IMR-90 (cell line): ENCODE measurements around the gene JSRP1. TPM values are rescaled to one million over a fixed set of nuclear protein-coding genes. Genes with fewer than 3 reads are reported as not detected.

Experiments used
- ATAC-seq: fragments of 200-7000 bp; cut with Tn5 transposase; 2 replicates; pipeline ENCODE4 v1.9.1; 2020; ENCODE audit warnings: low read depth, mild to moderate bottlenecking, moderate library complexity
- BruUV-seq: library from RNA; stranded (reverse); fragments of 400-500 nt; replicated peaks from 2 replicates; lab custom pipeline; 2021; lab: Mats Ljungman, UMichigan
- CTCF ChIA-PET: fragments of 300-600 bp; formaldehyde crosslinking; extraction: SDS; loops from one replicate; lab custom pipeline; 2021; ENCODE audit warnings: antibody characterized with exemption; lab: Yijun Ruan, JAX
- POLR2A ChIA-PET: fragments of 300-600 bp; sonication (Branson Sonifier 250); formaldehyde crosslinking; loops from one replicate; lab custom pipeline; 2022; ENCODE audit warnings: antibody characterized with exemption; ENCODE audit not compliant: unreplicated experiment; lab: Charles Lee
- DNase-seq: peaks from one replicate; pipeline ENCODE4 v3.0.0; 2013
- H2AFZ ChIP-seq: replicated peaks from 2 replicates; pipeline ENCODE3; 2013; ENCODE audit warnings: low read length, mild to moderate bottlenecking; ENCODE audit not compliant: poor library complexity
- H2AK5ac ChIP-seq: 2 replicates; pipeline ENCODE4 v1.6.1; 2013; ENCODE audit warnings: low read depth, low read length, inconsistent platforms
- H2AK9ac ChIP-seq: replicated peaks from 2 replicates; pipeline ENCODE3; 2013; ENCODE audit warnings: mild to moderate bottlenecking, low read depth, low read length, moderate library complexity; ENCODE audit not compliant: poor library complexity
- H2BK120ac ChIP-seq: 2 replicates; pipeline ENCODE4 v1.6.1; 2013; ENCODE audit warnings: low read depth, low read length, inconsistent platforms
- H2BK15ac ChIP-seq: 3 replicates; pipeline ENCODE4 v1.6.1; 2013; ENCODE audit warnings: low read depth, low read length, inconsistent platforms
- H2BK20ac ChIP-seq: 2 replicates; pipeline ENCODE4 v1.6.1; 2013; ENCODE audit warnings: low read depth, mild to moderate bottlenecking, inconsistent platforms, low read length, moderate library complexity
- H2BK5ac ChIP-seq: 2 replicates; pipeline ENCODE4 v1.6.1; 2013; ENCODE audit warnings: mild to moderate bottlenecking, low read depth, low read length, inconsistent platforms; ENCODE audit not compliant: poor library complexity, severe bottlenecking
- H3K14ac ChIP-seq: replicated peaks from 2 replicates; pipeline ENCODE4 v1.6.1; 2013; ENCODE audit warnings: low read depth, low read length, inconsistent platforms
- H3K18ac ChIP-seq: 2 replicates; pipeline ENCODE4 v1.6.1; 2013; ENCODE audit warnings: low read depth, low read length, control low read depth
- H3K23ac ChIP-seq: 2 replicates; pipeline ENCODE4 v1.6.1; 2013; ENCODE audit warnings: low read depth, low read length, inconsistent platforms
- H3K27ac ChIP-seq: 2 replicates; pipeline ENCODE4 v1.5.1; 2013; ENCODE audit warnings: mild to moderate bottlenecking, control low read depth, low read length; ENCODE audit not compliant: insufficient read depth
- H3K27me3 ChIP-seq: 2 replicates; pipeline ENCODE4 v1.6.1; 2013; ENCODE audit warnings: low read length; ENCODE audit not compliant: control insufficient read depth, insufficient read depth
- H3K36me3 ChIP-seq: 2 replicates; pipeline ENCODE4 v1.6.1; 2013; ENCODE audit warnings: low read length, mixed read lengths; ENCODE audit not compliant: control insufficient read depth, insufficient read depth
- H3K4ac ChIP-seq: 2 replicates; pipeline ENCODE4 v1.6.1; 2013; ENCODE audit warnings: low read depth, low read length, inconsistent platforms
- H3K4me1 ChIP-seq: 2 replicates; pipeline ENCODE4 v1.6.1; 2013; ENCODE audit warnings: low read length, mixed read lengths; ENCODE audit not compliant: control insufficient read depth, insufficient read depth
- H3K4me2 ChIP-seq: 2 replicates; pipeline ENCODE4 v1.6.1; 2013; ENCODE audit warnings: low read depth, mild to moderate bottlenecking, control low read depth, low read length, moderate library complexity
- H3K4me3 ChIP-seq: 2 replicates; pipeline ENCODE4 v1.5.1; 2013; ENCODE audit warnings: low read depth, mild to moderate bottlenecking, control low read depth, low read length, moderate library complexity; ENCODE audit not compliant: insufficient read depth
- H3K56ac ChIP-seq: 2 replicates; pipeline ENCODE4 v1.6.1; 2013; ENCODE audit warnings: low read length, inconsistent platforms; ENCODE audit not compliant: insufficient read depth; ENCODE audit errors: extremely low read depth
- H3K79me1 ChIP-seq, 2 experiments: 2 replicates each; pipeline ENCODE4 v1.6.1; 2013; ENCODE audit warnings: low read length in 2 of 2, inconsistent platforms in 1 of 2, low read depth in 1 of 2
- H3K9ac ChIP-seq: 2 replicates; pipeline ENCODE4 v1.6.1; 2013; ENCODE audit warnings: low read depth, low read length, control low read depth
- H3K9me1 ChIP-seq: 2 replicates; pipeline ENCODE4 v1.6.1; 2013; ENCODE audit warnings: low read length, inconsistent platforms; ENCODE audit not compliant: insufficient read depth
- H3K9me3 ChIP-seq: 2 replicates; pipeline ENCODE4 v1.6.1; 2013; ENCODE audit warnings: low read length; ENCODE audit not compliant: control insufficient read depth, insufficient read depth
- H4K20me1 ChIP-seq: 2 replicates; pipeline ENCODE4 v1.6.1; 2013; ENCODE audit warnings: low read length, inconsistent platforms; ENCODE audit not compliant: insufficient read depth
- H4K5ac ChIP-seq: 2 replicates; pipeline ENCODE4 v1.6.1; 2013; ENCODE audit warnings: mild to moderate bottlenecking, low read depth, low read length, control low read depth
- H4K8ac ChIP-seq, 2 experiments: 2 replicates each; pipeline ENCODE4 v1.6.1; 2013; ENCODE audit warnings: low read depth in 2 of 2, low read length in 2 of 2, control low read depth in 1 of 2, inconsistent platforms in 1 of 2
- H4K91ac ChIP-seq: 2 replicates; pipeline ENCODE4 v1.6.1; 2013; ENCODE audit warnings: low read depth, low read length, inconsistent platforms; ENCODE audit not compliant: insufficient read depth
- BHLHE40 ChIP-seq: fragments of 150-350 bp; IDR thresholded peaks from 2 replicates; pipeline ENCODE4 v1.6.1; 2016; ENCODE audit warnings: mild to moderate bottlenecking, low read depth, low read length
- CEBPB ChIP-seq: IDR thresholded peaks from 2 replicates; pipeline ENCODE4 v1.6.1; 2012; ENCODE audit warnings: low read depth, low read length, improper control_type of control experiment
- CHD1 ChIP-seq: IDR thresholded peaks from 2 replicates; pipeline ENCODE4 v1.6.1; 2012; ENCODE audit warnings: low read depth, low read length, improper control_type of control experiment
- CTCF ChIP-seq: conservative IDR thresholded peaks from 2 replicates; pipeline ENCODE4 v1.5.1; 2012; ENCODE audit warnings: mild to moderate bottlenecking, low read depth, low read length, improper control_type of control experiment
- ELK1 ChIP-seq: fragments of 150-350 bp; IDR thresholded peaks from 2 replicates; pipeline ENCODE4 v1.6.1; 2016; ENCODE audit warnings: low read depth, mild to moderate bottlenecking, low read length, moderate library complexity, borderline replicate concordance
- FOS ChIP-seq: fragments of 150-350 bp; IDR thresholded peaks from 2 replicates; pipeline ENCODE4 v1.6.1; 2016; ENCODE audit warnings: low read depth, low read length
- MAFK ChIP-seq: IDR thresholded peaks from 2 replicates; pipeline ENCODE4 v1.6.1; 2012; ENCODE audit warnings: low read depth, low read length, improper control_type of control experiment
- MAZ ChIP-seq: IDR thresholded peaks from 2 replicates; pipeline ENCODE4 v1.6.1; 2012; ENCODE audit warnings: low read depth, mild to moderate bottlenecking, low read length, improper control_type of control experiment, moderate library complexity, borderline replicate concordance
- MXI1 ChIP-seq: IDR thresholded peaks from 2 replicates; pipeline ENCODE4 v1.6.1; 2012; ENCODE audit warnings: low read depth, mild to moderate bottlenecking, low read length, moderate library complexity, borderline replicate concordance
- NFE2L2 ChIP-seq: fragments of 150-350 bp; IDR thresholded peaks from 2 replicates; pipeline ENCODE4 v1.6.1; 2016; ENCODE audit warnings: low read depth, mild to moderate bottlenecking, low read length
- POLR2A ChIP-seq: IDR thresholded peaks from 2 replicates; pipeline ENCODE4 v1.6.1; 2012; ENCODE audit warnings: mild to moderate bottlenecking, low read depth, low read length
- RAD21 ChIP-seq: IDR thresholded peaks from 2 replicates; pipeline ENCODE4 v1.6.1; 2012; ENCODE audit warnings: low read length, improper control_type of control experiment
- RCOR1 ChIP-seq: IDR thresholded peaks from 2 replicates; pipeline ENCODE4 v1.6.1; 2012; ENCODE audit warnings: mild to moderate bottlenecking, low read length, improper control_type of control experiment; ENCODE audit not compliant: insufficient replicate concordance
- RFX5 ChIP-seq: IDR thresholded peaks from 2 replicates; pipeline ENCODE4 v1.8.0; 2012; ENCODE audit warnings: low read depth, mild to moderate bottlenecking, low read length, moderate library complexity
- SMC3 ChIP-seq: fragments of 150-350 bp; IDR thresholded peaks from 2 replicates; pipeline ENCODE4 v1.6.1; 2016; ENCODE audit warnings: low read depth, mild to moderate bottlenecking, antibody characterized with exemption, low read length, moderate library complexity
- USF2 ChIP-seq: fragments of 150-350 bp; IDR thresholded peaks from 2 replicates; pipeline ENCODE4 v1.6.1; 2017; ENCODE audit warnings: mild to moderate bottlenecking, antibody characterized with exemption, low read length, low read depth
- WGBS, 2 experiments: methylation state at CpG; one replicate each; pipeline versions ENCODE4 v1.1.5 to v1.1.7; 2013; ENCODE audit warnings: missing lambda C conversion rate in 2 of 2; ENCODE audit not compliant: insufficient read length in 1 of 2; ENCODE audit errors: extremely low coverage in 2 of 2; 5-methylcytosine and 5-hydroxymethylcytosine counted together
- dilution Hi-C: fragments of 300-500 bp; cut with HindIII; formaldehyde crosslinking; loops from one replicate; pipeline ENCODE4 v1.14.3; 2018; ENCODE audit warnings: low sequenced_read_pairs; ENCODE audit not compliant: unreplicated experiment
- in situ Hi-C: fragments of 300-500 bp; cut with MboI; formaldehyde crosslinking; loops from 3 replicates; pipeline ENCODE4 v1.14.3; 2019; ENCODE audit warnings: low sequenced_read_pairs, inconsistent platforms, mixed read lengths
- intact Hi-C: fragments of 100-400 bp; cut with micrococcal nuclease; formaldehyde crosslinking; loops from 2 replicates; pipeline ENCODE4 v1.10.0; 2022
- polyA plus RNA-seq, 3 experiments: library from polyadenylated mRNA; depleted of rRNA; stranded (reverse); fragments of >200 nt; gene quantifications; 2 replicates each; pipeline ENCODE4 v1.2.3, GENCODE V29; 2012; ENCODE audit warnings: low replicate concordance in 1 of 3
- total RNA-seq: library from RNA; depleted of rRNA; stranded (reverse); fragments of >200 nt; gene quantifications from 2 replicates; pipeline ENCODE4 v1.2.3, GENCODE V29; 2012

JSRP1 gene
- total and polyA plus RNA-seq, 2 of the 4 experiments (the other 2 are of a cell fraction), result not detected

- no peaks in the 10 kb centered on the region for H3K9me3 ChIP-seq
- no peak overlapping the region for H3K56ac ChIP-seq
- H4K20me1 ChIP-seq, result peaks cover 42% of the 10 kb centered on the region
- H3K23ac ChIP-seq, result peak overlapping the region; percentile 45; the same call in 1 of the 2 replicates
- no peak overlapping the region for H3K9ac ChIP-seq
- intact Hi-C loops (no loop called here), dilution Hi-C loops (no loop called here), in situ Hi-C loops (no loop called here)
- CTCF ChIA-PET, result no interaction called here
- POLR2A ChIA-PET, result no interaction called here
- no peak overlapping the region for H3K27ac ChIP-seq
- DNase-seq (no peak), ATAC-seq (no peak)
- H4K5ac ChIP-seq, result peak overlapping the region; percentile 60; the same call in 1 of the 2 replicates
- peak overlapping the region; percentile 33; the same call in 1 of the 2 replicates for H3K4me2 ChIP-seq
- no TSS peak for BruUV-seq
- 0 out of 2 replicates have a peak overlapping the region, but pooled peaks have one; percentile 14 for H2AK5ac ChIP-seq
- no peak overlapping the region for H2BK15ac ChIP-seq
- H4K91ac ChIP-seq, result no peak overlapping the region
- WGBS, 2 experiments, result no CpG with 5 or more reads among the region's 4 CpGs
- H3K9me1 ChIP-seq, result no peaks in the 10 kb centered on the region; the same call in 1 of the 2 replicates
- no peak overlapping the region for H2BK120ac ChIP-seq
- no peak overlapping the region for H3K4ac ChIP-seq
- TF ChIP-seq USF2 (no peak), BHLHE40 (no peak), RAD21 (no peak), NFE2L2 (no peak), FOS (no peak), CTCF (no peak), SMC3 (no peak), RFX5 (no peak), CEBPB (no peak), MXI1 (no peak), CHD1 (no peak), RCOR1 (no peak), ELK1 (no peak), MAFK (no peak), MAZ (no peak), POLR2A (no peak)
- peaks cover 12% of the 10 kb centered on the region for H3K4me1 ChIP-seq
- H3K27me3 ChIP-seq, result no peaks in the 10 kb centered on the region
- H3K36me3 ChIP-seq, result peaks cover 18% of the 10 kb centered on the region
- H3K4me3 ChIP-seq, result no peak overlapping the region
- 0 out of 2 replicates have a peak overlapping the region, but pooled peaks have one; percentile 68 for H3K14ac ChIP-seq
- no peak overlapping the region for H2AK9ac ChIP-seq
- H2BK5ac ChIP-seq, result no peak overlapping the region
- H2AFZ ChIP-seq, result no peak overlapping the region
- H3K79me1 ChIP-seq, result peaks cover 0 to 25% of the 10 kb centered on the region in 2 experiments; a peak in 2 of 4 replicates
- H3K18ac ChIP-seq, result no peak overlapping the region
- H4K8ac ChIP-seq, result peak overlapping the region; percentile 56 to 84; a peak in 3 of 4 replicates
- no peak overlapping the region for H2BK20ac ChIP-seq
Measured at GRCh38 chr19:2268480-2268830, 12.2 kb upstream of the JSRP1 start.
